ENCODE results near the gene RBMS1.

- TF ChIP-seq POLR2A (IDR thresholded peaks at IDR 0.05; ENCODE audit: low read depth, low read length), result no peak
- TF ChIP-seq POLR2AphosphoS5 (IDR thresholded peaks at IDR 0.05; ENCODE audit: low read depth, low read length), result no peak
- TF ChIP-seq SPI1 (IDR thresholded peaks at IDR 0.05; ENCODE audit: low read depth, low read length), result no peak
- TF ChIP-seq TAF1 (IDR thresholded peaks at IDR 0.05; ENCODE audit: low read depth, low read length), result no peak
- TF ChIP-seq PAX5 (IDR thresholded peaks at IDR 0.05; ENCODE audit: insufficient read depth, low read length, severe bottlenecking), result no peak
- no peak for TF ChIP-seq POU2F2 (IDR thresholded peaks at IDR 0.05; ENCODE audit: low read depth, low read length)
Observed at GRCh38 chr2:160534996-160535395, 41.4 kb upstream of the RBMS1 start.

Measured in GM12891 (cell line).